Breast epithelium (tissue), 3 donors: Measurements from ENCODE around the gene CCDC88C.

Experiments
- CTCF ChIP-seq, 3 donors: fragments of 450-650 bp; IDR thresholded peaks; one replicate each; pipeline ENCODE4 v1.5.1; 2016 to 2017; ENCODE audit warnings: antibody characterized with exemption in 3 of 3, mild to moderate bottlenecking in 3 of 3, moderate library complexity in 3 of 3
- POLR2A ChIP-seq: fragments of 450-650 bp; IDR thresholded peaks from one replicate; pipeline ENCODE4 v1.6.1; 2016; ENCODE audit warnings: antibody characterized with exemption, mild to moderate bottlenecking, moderate library complexity

GRCh38 chr14:91438845-91439244 lies 21.2 kb upstream of the CCDC88C start:
- TF ChIP-seq CTCF (IDR thresholded peaks at IDR 0.05) (no peak), POLR2A (no peak)
